Measurements from ENCODE around the gene GPX3.

Gene GPX3

DNA sequence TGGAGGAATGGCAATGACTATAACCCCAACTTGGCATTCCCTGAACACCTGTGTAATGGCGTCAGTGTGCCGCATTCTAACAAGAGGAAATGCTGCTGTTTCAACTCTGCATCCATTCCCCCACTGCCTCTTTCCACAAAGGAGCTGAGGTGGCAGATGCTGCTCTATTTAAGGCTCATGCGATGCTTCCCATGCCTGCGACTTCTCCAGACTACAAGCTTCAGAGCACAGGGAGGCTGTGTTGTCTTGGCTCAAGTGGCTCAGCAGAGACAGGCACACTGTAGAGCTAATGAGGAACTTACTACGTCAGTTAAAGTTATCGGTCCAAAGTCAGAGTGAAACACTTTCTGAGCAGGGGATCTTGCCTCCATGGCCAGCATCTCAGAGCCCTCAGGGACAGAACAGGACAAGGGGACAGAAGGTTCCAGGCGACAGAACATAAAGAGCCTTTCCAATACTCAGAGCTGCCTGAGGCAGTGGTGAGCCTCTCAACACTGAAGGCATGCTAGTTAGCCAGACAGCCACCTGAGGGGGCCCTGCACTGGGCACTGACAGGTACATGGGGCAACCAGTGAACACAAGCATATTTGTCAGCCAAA, 38.6 kb downstream of the GPX3 start:
- no peak for DNase-seq

DNA sequence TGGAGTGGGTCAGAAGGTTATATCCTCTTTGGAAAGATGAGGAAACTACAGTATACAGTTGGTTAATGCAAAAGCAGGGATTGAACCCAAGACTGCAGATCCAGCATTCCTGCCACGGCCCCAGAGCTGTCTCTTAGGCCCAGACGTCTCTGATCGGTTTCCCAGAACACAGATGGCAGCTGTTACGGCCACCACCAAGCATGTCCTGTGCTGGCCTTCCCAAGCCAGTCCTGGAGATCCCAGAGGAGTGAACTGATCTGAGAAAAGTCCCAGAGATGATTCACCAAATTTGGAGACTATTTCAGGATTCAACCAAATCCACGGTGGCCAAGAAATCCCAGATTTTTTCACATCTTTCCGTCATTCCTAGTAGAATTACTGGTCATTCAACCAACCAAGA, 40.4 kb downstream of the GPX3 start:
- DNase-seq: no peak

DNA sequence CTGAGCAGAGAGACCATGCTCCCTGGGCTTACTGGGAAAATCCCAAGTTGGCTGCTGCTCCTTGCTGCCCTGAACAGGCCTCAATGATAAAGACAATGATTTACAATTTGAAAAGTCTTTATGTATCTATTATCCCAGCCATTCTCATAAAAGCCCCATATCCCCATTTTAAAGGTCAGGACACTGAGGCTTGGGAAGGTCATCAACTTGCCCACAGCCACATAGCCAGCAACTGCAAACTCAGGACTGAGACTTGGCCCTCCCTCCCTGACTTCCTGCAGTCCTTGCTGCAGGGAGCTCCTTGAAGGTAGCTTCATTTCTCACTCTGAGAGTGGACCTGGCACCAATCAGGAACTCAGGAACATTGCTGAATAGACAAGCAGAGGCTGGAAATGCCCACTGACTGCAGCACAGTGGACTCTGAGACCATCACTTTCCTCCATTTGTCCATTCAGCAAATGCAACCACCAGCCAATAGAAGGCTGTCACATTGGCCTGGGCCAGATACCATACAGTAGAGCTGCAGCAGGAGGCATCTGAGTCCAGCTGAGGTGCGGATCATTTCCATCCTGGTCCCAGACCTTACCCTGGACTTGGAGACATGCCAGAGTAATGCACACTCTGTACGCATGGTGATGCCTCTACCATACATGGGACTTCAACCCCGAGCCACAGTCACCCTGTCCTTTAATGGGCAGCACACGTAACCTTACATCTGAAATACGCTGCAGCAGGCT, 42.2 kb downstream of the GPX3 start:
- no peak for DNase-seq

DNA sequence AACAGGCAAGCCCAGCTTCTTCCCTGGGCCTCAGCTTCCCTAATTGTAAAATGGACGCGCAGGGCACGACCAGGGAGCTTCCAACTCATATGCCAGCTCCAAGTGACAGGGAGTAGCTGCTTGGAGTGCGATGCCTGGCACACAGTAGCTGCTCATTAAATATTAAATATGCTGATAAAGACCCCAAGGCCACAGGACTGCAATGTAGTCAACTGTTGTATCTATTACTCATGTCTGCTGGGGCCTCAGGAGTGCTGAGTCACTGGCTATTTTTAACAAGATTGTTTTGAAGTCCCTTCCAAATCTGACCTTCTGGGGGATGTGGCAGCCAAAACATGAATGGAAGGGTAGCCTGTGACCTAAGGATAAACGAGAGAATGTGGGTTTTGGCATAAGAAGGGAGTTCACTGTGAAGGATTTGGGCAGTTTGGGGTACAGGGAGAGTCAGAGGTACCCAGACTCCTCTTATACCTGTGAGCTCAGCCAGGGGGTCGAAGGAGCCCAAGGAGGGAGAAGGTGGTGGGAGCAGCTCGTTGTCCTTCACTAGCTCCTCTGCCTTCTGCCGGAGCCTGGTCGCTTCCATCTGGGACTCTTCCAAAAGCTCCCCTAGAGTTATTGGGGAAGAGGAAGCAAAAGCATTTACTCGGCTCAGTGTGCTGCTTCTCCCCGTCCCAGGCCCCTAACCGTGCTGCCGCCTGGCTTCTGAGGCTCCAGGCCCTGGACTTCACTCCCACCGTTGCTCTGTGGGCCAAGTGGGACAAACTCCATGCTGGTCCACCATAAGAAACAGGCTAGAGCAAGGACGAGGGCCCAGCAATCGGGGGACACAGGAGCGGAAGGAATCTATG, 43.0 kb downstream of the GPX3 start:
- DNase-seq: no peak

DNA sequence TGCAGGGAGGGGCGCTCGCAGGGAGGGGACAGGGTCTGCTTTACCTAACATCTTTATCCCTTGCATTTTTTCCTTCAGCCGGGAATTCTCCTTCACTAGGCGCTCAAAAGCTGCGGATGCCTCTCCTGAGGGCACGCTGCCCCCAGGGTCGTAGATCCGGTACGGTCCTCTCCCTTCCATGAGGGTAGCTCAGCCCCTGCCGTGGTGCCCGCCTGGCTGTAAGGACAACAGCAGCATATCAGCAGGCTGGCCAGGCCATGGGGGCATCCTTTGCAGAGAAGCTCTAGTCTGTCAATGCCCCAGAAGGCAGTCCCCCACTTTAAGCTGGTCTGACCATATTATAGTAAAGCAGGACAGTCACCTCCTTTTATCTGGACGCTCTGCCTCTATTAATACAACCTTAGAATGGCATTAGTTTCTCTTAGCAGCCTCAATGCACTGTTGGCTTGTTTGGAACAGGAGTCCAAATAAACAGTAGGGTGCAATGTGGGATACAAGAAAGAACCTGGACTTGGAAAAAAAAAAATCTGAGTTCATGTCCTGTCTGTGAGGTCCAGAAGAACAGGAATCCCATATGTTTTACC, 44.6 kb downstream of the GPX3 start:
- DNase-seq: no peak

DNA sequence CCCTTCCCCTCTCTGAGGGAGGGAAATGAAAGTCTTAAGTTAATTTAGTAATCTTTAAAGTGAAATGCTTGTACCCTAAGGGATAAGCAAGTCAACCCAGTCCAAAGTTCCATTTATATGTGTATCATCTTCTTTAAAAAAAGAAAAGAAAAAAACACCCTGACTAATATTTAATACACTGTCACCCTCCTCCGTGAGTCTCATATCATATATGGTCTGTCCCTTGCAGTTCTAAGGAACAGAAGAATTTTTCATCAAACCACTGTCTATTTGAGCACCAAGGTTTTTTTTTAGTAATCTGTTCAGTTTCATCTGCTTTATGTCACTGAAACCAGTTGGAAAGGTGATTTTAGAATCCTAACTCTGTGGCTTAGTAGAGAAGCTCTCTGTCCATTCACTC, 45.2 kb downstream of the GPX3 start:
- no peak for DNase-seq

DNA sequence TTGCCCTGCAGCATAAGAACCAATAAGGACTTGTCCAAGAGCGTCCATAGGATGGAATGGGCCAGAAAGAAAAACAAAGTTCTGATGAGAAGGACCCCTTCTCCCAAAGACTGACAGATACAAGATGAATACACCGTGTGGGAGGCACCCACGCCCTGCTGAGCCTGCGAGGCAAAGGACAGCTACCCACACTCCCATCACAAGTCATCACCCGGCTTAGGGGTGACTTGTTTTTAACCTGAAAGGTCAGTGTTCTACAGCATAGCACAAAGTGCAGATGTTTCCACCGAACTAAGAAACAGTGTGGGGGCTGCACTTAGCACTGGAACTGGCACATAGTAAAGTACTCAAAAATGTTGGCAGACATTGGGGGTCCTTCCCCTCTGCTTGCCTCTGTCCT, 46.5 kb downstream of the GPX3 start:
- DNase-seq: no peak

DNA sequence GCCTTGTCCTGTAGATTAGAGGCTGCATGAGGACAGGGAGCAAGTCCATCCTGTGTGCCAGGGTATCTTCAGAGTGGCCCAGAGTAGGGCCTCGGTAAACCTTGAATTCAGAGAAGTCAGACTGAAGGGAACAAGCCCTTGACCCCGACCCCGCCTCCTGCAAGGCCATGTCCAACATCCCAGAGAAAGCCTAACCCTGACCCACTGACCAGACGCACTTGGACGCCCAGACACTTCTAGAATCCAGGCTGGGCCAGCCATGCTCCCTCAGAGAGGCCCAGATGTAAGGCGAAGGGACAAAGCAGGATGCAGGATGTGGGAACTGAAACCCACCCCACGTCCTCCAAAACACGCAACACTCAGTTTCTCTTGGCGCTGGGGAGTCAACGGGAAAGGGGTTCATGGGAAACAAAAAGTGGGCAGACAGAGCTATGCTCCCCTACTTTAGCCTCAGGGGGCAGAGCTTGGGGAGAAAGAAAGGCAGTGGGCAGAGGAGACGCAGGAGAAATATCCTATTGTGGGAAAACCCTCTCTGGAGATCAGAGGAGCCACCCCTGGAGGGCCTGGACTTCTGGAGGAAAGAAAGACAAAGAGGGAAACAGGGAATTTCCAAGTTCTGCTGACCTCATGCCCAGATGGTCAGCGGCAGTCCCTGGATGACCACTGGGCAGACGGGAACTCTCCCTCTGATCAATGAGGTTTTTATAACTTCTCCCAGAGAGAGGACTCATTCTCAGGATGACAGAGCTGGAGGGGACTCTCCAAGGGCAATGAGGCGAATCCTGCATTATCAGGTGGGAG, 47.4 kb downstream of the GPX3 start:
- DNase-seq: no peak

DNA sequence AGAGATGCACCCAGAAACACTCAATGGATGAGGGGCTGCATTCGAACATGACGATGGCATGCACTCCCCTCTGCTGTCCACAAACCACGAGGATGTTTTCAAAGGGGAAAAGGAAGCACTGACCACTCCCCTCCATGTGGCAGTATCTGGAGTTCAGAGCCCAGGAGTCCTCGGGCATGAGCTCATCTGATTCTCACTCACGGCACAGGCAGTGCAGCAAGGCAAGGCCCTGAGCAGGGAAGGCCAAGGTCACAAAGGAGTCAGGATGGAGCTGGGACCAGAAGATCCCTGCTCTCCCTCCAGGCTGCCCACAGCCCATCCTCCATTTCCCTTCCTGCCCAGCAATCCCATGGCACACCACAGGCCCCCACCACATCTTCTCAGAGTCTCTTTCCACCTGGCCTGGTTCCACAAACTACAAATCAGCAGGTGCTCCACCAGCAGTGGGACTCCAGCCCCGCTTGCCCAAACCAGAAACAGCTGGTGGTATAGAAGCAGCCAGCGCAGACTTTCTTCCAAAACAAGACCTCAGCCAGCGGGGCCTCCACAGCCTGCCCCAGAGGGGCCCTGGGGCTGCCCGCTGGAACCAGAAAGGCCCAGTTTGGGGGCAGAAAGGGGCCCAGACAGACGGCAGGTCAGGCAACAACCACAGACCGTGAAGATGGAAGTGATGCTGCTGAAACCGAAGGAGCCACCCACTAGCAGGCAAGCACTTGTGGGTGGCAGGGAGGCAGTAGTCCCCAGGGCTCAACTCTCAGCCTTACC, 48.2 kb downstream of the GPX3 start:
- peak; percentile 71 for DNase-seq

DNA sequence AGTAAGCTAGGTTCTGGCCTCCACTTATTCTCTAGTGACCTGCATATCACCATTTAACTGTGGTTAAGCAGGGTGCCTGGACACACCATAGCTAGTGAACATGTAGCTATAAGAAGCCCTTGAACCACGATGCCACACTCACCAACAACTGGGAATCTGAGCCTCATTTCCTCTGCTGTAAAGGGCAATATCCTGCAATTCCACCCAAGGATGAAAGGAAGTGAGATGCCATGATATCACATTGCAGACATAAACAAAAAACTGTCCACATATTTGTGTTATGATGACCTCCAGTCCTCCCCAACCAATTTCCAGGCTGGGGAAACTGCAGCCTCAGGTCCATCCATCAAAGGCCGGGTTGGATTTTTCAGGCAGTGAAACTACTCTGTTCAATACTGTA, 50.1 kb downstream of the GPX3 start:
- DNase-seq: no peak

DNA sequence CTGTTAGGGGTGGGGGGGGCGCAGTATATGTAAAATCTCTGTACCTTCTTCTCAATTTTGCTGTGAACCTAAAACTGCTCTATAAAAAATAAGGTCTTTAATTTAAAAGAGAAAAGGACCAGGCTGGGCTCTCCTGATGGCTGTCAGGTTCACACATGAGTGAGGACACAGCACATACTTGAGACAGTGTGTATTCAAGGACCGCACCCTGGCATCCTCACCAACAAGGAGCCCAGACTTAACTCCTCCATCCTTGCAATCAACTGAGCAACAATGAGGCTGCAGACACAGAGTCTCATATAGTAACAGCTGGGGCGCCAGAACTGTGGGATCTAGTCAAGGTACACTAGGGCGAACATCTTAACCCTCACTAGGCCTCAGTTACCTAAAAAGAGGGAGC, 50.6 kb downstream of the GPX3 start:
- DNase-seq: no peak

DNA sequence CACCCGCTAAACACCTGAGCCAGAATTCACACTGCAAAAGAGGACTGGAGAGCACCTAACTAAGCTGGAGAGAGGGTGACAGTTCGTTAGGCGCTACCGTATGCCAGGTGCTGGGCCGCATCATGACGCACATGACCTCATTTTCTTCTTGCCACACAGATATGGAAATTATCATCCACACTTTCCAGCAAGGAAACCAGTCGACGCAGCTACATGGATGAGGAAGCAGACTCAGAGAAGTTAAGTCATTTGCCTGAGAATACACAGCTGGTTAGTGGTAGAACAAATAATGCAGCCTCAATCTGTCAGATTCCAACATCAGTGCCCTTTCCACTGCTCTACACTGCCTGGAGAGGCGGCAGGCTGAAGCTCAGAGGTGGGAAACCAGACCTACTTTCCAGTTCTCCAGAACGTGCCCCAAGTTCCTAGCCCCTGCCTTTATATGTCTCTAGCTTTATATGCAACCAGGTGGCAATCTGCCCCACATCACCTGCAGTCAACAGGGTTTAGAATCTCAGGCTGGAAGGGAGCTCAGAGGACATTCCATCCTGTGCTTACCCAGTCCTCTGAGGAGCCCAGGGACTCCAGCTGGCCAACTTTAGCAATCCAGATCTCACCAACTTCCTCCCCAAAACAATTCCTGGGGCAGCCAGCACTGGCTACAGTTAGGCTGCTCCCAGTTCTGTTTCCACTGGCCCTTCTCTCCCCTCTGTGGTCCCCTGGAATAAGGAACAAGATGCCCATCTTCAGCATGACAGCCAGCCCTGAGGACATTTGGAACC, 51.6 kb downstream of the GPX3 start:
- no peak for DNase-seq

DNA sequence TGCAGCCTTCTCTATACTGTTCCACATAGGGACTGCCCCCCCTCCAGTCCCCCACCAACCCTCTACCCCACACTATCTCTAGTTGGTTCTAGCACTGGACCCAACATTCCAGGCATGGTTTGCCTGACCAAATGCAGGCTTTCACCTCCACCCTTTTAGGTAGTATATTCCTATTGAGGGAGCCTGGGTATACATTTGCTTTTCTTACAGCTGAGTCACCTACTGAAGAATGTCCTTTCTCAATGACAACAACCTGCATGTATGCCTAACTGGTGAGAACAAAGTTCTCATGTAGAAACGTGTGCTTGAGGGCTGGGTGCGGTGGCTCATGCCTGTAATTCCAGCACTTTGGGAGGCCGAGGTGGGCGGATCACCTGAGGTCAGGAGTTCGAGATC, 52.2 kb downstream of the GPX3 start:
- DNase-seq: no peak

DNA sequence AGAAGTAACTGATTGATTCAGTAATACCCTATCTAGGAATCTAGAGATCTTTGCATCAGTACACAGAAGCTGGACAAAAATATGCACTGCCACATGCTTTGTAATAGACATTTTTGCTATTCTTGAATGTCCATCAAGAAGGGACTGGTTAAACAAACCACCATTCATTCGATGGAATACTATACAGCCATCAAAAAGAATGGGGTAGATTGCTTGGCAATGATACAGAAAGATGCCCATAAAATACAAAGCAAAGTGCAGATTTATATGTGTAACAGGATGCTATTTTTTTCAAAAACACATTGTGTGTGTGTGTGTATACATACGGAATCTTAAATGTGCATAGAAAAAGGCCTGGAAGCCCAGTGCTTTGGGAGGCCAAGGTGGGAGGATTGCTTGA, 52.9 kb downstream of the GPX3 start:
- DNase-seq: no peak

DNA sequence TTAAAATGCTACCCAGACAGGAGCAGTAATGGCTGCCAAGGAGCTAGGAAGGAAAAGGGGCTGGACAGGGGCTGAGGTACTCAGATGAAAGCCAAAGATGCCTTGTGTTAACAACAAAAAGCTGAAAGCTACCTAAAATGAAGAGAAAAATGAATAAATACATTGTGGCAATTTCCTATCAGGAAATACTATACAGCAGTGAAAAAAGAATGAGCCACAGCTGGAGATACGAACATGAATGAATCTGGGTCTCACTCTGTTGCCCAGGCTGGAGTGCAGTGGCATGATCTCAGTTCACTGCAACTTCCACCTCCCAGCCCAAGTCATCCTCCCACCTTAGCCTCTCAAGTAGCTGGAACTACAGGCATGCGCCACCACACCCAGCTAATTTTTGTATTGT, 54.2 kb downstream of the GPX3 start:
- DNase-seq: no peak

DNA sequence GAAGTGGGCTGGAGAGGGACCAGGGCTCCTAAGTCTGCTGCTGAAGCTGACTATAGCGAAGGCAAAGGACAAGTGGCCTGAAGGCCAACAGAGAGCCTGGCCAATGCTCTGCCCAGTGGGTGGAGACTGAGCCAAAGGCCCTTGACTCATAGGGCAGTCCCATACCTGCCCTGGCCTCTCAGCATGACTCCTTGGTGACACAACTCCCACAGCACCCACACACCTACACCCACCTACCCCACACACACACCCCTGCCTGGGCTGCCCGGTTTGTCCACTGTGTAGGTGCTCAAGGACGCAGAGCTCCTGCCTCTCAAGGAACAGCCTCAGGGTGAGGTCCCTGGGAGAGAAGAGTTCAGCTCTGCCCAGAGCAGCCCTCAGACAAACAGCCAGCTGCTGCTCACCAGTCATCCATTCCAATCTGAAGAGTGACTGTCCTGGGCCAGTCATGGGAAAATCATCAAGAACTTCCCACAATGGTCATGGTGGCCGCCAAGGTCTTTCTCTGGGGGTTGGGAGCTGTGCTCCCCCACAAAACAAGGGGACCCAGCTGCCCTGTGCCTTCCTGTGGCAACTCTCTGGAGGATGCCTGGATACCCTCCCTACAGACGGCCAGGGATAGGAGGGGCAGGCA, 55.4 kb downstream of the GPX3 start:
- no peak for DNase-seq

DNA sequence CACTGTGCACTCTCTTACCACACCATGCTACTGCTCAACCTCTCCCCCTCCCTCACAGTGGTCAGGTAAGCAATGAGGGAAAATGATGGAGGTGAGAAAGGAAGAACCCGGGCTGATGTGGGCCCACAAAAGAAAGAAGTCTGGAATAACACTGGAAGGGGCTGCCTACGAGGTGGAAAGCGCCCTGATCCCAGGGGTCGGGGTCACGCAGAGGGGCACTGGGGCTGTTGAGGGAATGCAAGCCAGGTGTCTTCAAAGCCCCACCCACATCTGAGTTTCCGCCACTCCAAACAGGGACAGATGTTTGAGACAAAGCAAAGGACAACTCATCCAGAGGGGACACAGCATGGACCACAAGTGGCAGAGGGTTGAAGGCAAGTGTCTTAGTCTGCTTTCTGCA, 56.2 kb downstream of the GPX3 start:
- no peak for DNase-seq

DNA sequence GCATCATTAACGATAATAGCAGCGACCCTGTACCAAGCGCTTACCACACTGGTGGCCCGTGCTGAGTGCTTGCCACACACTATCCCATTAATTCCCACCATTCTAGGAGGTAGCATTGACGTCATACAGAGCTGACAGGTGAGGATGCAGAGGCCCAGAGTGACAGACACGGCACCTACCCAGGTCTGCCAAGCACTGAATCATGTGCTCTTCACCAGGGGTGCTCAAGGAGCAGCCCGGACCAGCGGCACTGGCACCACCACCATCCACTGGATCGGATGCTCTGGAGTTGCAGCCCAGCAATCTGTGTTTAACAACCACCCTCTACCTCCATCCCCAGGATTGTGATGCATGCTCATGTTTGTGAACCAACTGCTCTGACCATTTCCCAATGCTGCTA, 57.0 kb downstream of the GPX3 start:
- no peak for DNase-seq

DNA sequence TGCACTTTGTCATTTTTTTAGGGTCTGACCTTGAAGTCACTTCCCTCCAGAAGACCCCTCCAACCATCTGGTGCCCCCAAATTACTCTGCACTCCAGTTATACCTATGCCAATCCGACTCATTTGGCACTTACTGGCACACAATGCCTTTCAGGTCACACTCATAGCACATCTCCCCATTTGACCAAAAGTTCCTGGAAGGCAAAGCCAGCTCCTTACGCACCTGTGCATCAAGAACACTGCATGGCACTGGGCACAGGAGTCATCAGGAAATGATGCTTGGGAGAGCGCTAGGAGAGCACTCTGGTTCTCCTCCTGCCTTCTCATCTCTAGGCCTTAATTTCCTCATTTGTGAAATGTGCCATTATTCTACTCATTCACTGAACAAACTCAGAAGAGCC, 57.6 kb downstream of the GPX3 start:
- DNase-seq: no peak

Measured in femur (tissue), 1 donor.